ENCODE data around the gene LLGL1. TPM values are rescaled to one million over a fixed set of nuclear protein-coding genes. Genes with fewer than 3 reads are reported as not detected.
A peak's percentile ranks its signal among the peaks of the same experiment; 100 is the strongest.

The LLGL1 gene
- total and polyA plus RNA-seq, 8 donors, result 3.4 to 8.4 (median 5.0) TPM

- intact Hi-C loops (cut with DNase I), result no loop called here
- 58 to 65% methylated on average over 3 of the region's 3 CpGs for WGBS, 2 donors
- Histone ChIP-seq H3K4me1 (no peaks in the 10 kb centered on the region), H3K27ac (no peak overlapping the region), H3K36me3 (peaks cover 5 to 21% (median 10%) of the 10 kb centered on the region in 3 donors), H3K9me3 (no peaks in the 10 kb centered on the region), H3K4me3 (no peak overlapping the region), H3K27me3 (no peaks in the 10 kb centered on the region)
- FAIRE-seq, result no peak
- no peak for TF ChIP-seq CTCF (IDR thresholded peaks at IDR 0.05)
- no peak for DNase-seq
- ATAC-seq, result peak; percentile 20 to 63 (median 44)
Observed at GRCh38 chr17:18197535-18198194, 27.8 kb upstream of the LLGL1 start.

GRCh38 chr17:18198530-18198929, 26.9 kb upstream of the LLGL1 start:
- H3K4me3 ChIP-seq, result no peak overlapping the region
- ATAC-seq (no peak), FAIRE-seq (no peak), DNase-seq (no peak)
- intact Hi-C loops (cut with DNase I), result no loop called here
- no peak for TF ChIP-seq CTCF (IDR thresholded peaks at IDR 0.05)
- H3K36me3 ChIP-seq, result peaks cover 5 to 21% (median 10%) of the 10 kb centered on the region in 3 donors
- WGBS, 2 donors, result 26 to 27% methylated on average over 4 of the region's 4 CpGs
- no peaks in the 10 kb centered on the region for H3K4me1 ChIP-seq
- no peak overlapping the region for H3K27ac ChIP-seq
- no peaks in the 10 kb centered on the region for H3K27me3 ChIP-seq
- H3K9me3 ChIP-seq, result no peaks in the 10 kb centered on the region

- FAIRE-seq, result no peak
- ATAC-seq, result no peak
- H3K4me3 ChIP-seq, result no peak overlapping the region
- H3K27ac ChIP-seq, result no peak overlapping the region
- intact Hi-C loops (cut with DNase I), result no loop called here
- no peaks in the 10 kb centered on the region for H3K9me3 ChIP-seq
- no peaks in the 10 kb centered on the region for H3K4me1 ChIP-seq
- H3K36me3 ChIP-seq, result peaks cover under 1 to 9% (median 8%) of the 10 kb centered on the region in 3 donors
- WGBS, 2 donors, result 83 to 84% methylated on average over 4 of the region's 4 CpGs
- no peak for DNase-seq
- H3K27me3 ChIP-seq, result no peaks in the 10 kb centered on the region
- TF ChIP-seq CTCF (IDR thresholded peaks at IDR 0.05), result no peak
Observed at GRCh38 chr17:18201108-18201507, 24.3 kb upstream of the LLGL1 start.

GRCh38 chr17:18203308-18203707, 22.1 kb upstream of the LLGL1 start:
- no peak for DNase-seq
- H3K27me3 ChIP-seq, result no peaks in the 10 kb centered on the region
- FAIRE-seq, result no peak
- intact Hi-C loops (cut with DNase I), result no loop called here
- peaks cover 0 to 8% (median 0%) of the 10 kb centered on the region in 3 donors for H3K36me3 ChIP-seq
- TF ChIP-seq CTCF (IDR thresholded peaks at IDR 0.05), result no peak
- ATAC-seq, result peak in 2 of 4 donors; percentile 17 to 20
- peaks cover 0 to 8% (median 5%) of the 10 kb centered on the region in 3 donors for H3K4me1 ChIP-seq
- H3K27ac ChIP-seq, result no peak overlapping the region
- no peak overlapping the region for H3K4me3 ChIP-seq
- 59 to 70% methylated on average over 7 of the region's 7 CpGs for WGBS, 2 donors
- H3K9me3 ChIP-seq, result no peaks in the 10 kb centered on the region

GRCh38 chr17:18205861-18206260, 19.6 kb upstream of the LLGL1 start:
- TF ChIP-seq CTCF (IDR thresholded peaks at IDR 0.05), result no peak
- 60 to 66% methylated on average over 2 of the region's 2 CpGs for WGBS, 2 donors
- H3K27ac ChIP-seq, result no peak overlapping the region
- no peak overlapping the region for H3K4me3 ChIP-seq
- H3K36me3 ChIP-seq, result peaks cover 0 to 23% (median 9%) of the 10 kb centered on the region in 3 donors
- FAIRE-seq (no peak), ATAC-seq (no peak), DNase-seq (no peak)
- no peaks in the 10 kb centered on the region for H3K9me3 ChIP-seq
- peaks cover 0 to 8% (median 5%) of the 10 kb centered on the region in 3 donors for H3K4me1 ChIP-seq
- no peaks in the 10 kb centered on the region for H3K27me3 ChIP-seq
- intact Hi-C loops (cut with DNase I), result no loop called here

All from pancreas (tissue), 10 donors.